GM12865 (cell line): ENCODE results near the gene IL18R1.

Experiments
- DNase-seq: peaks from one replicate; pipeline ENCODE4 v3.0.0; 2010; ENCODE audit warnings: low read depth
- H3K4me3 ChIP-seq: 2 replicates; pipeline ENCODE4 v1.5.1; 2011; ENCODE audit warnings: mild to moderate bottlenecking, low read depth, low read length, control low read depth
- CTCF ChIP-seq: IDR thresholded peaks from 2 replicates; pipeline ENCODE4 v1.5.1; 2011; ENCODE audit warnings: low read length, control low read depth, low read depth, inconsistent platforms; ENCODE audit not compliant: insufficient read depth; ENCODE audit errors: missing control alignments

Gene IL18R1

GRCh38 chr2:102425441-102426132 is 70.0 kb downstream of the IL18R1 start:
- no peak overlapping the region for H3K4me3 ChIP-seq
- TF ChIP-seq CTCF, result no peak
- DNase-seq, result no peak

GRCh38 chr2:102427249-102427648 is 71.7 kb downstream of the IL18R1 start:
- DNase-seq, result no peak
- no peak overlapping the region for H3K4me3 ChIP-seq
- no peak for TF ChIP-seq CTCF

GRCh38 chr2:102428573-102428972 is 73.0 kb downstream of the IL18R1 start:
- no peak for DNase-seq
- no peak for TF ChIP-seq CTCF
- H3K4me3 ChIP-seq, result no peak overlapping the region

- no peak overlapping the region for H3K4me3 ChIP-seq
- DNase-seq, result no peak
- no peak for TF ChIP-seq CTCF
Measured at GRCh38 chr2:102432386-102432785, 76.8 kb downstream of the IL18R1 start.

GRCh38 chr2:102433973-102434654 is 78.5 kb downstream of the IL18R1 start:
- TF ChIP-seq CTCF, result no peak
- DNase-seq, result no peak
- no peak overlapping the region for H3K4me3 ChIP-seq

- H3K4me3 ChIP-seq, result no peak overlapping the region
- peak; percentile 76 for DNase-seq
- TF ChIP-seq CTCF, result no peak
Measured at GRCh38 chr2:102434655-102435381, 79.2 kb downstream of the IL18R1 start.

GRCh38 chr2:102435741-102436140 is 80.1 kb downstream of the IL18R1 start:
- no peak for TF ChIP-seq CTCF

More at GRCh38 chr2:102435741-102436140, 80.1 kb downstream of the IL18R1 start:
- DNase-seq, result peak; percentile 46
- H3K4me3 ChIP-seq, result no peak overlapping the region
